HG02610 (cell line): ENCODE measurements around the gene FCHO1.

ENCODE experiments used
- ATAC-seq: cut with Tn5 transposase; IDR thresholded peaks from one replicate; pipeline ENCODE4 v1.9.1; 2021; ENCODE audit warnings: mild to moderate bottlenecking, moderate library complexity; ENCODE audit not compliant: unreplicated experiment

The FCHO1 gene

DNA sequence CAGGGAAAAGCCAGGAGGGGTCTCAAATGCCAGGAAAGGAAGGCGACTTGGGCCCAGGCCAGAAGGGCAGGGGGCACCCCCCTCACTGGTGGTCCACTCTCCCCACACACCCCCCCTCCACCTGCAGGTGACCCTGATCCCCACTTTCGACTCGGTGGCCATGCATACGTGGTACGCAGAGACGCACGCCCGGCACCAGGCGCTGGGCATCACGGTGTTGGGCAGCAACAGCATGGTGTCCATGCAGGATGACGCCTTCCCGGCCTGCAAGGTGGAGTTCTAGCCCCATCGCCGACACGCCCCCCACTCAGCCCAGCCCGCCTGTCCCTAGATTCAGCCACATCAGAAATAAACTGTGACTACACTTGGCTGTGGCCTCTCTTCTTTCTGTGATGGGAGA lies 17.1 kb upstream of the FCHO1 start:
- ATAC-seq: no peak

DNA sequence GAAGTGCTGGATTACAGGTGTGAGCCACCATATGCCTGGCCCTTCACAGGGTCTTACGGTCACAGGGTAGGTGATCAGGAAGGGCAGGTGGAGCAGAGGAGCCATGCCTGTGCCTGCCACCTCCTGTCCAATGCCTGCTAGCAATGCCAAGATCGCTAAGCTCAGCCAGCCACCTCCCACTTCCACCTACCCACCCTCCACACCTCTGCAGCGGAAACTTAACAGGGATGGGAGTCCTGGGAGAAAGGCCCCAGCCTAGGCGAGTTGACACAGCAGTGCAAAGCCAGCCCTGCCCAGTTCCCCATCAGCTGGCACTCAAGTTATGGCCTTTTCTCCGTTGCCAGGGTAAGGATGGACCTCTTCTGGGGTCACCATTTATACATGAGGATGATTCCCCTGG lies 15.9 kb upstream of the FCHO1 start:
- ATAC-seq: no peak

DNA sequence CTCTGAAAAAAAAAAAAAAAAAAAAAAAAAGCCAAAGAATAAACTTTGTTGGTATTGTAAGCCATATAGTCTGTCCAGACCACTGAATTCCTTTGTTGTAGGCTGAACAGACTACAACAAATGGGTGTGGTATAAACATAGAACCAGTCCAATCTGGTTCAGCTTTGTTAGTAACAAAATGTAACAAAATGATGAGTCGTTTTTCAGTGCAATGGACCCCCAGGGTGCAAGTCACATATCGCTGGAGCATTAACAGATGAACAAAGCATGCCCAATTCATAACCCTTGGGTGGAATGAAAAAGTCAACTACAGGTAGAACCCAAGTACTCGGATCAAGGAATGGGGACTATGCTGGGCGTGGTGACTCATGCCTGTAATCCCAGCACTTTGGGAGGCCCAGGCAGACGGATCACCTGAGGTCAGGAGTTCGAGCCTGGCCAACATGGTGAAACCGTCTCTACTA lies 13.6 kb upstream of the FCHO1 start:
- no peak for ATAC-seq

DNA sequence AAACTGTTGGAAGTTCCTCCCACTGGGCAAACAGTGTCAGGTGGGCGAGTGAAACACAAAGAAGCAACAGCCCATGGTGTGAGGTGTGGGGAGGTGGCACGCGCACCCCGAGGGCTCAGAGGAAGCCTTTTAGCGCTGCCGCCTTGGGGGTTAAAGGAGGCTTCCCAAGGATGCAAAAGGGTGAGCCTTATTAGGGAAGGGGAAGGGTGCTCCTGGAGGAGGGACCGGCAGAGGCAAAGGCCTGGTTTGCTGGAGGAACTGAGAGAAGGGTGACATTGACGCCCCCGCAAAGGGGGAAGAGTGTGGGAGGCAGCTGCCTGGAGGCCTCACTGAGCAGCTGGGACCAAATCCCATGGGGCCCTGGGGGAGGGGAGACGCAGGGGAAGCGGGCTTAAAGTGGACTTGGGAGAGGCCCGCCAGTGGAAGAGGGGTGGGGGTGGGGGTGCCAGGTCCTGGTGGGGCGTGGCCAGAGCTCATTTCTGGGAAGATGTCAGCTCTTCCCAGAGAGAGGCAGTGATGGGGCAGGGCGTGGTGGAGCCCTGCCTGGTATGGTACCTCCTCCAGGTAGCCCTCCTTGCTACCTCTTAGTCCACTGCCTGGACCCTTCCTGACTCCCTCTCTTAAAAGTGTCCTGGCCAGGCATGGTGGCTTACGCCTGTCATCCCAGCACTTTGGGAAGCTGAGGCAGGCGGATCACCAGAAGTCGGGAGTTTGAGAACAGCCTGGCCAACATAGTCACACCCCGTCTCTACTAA lies 12.0 kb upstream of the FCHO1 start:
- ATAC-seq: no peak

DNA sequence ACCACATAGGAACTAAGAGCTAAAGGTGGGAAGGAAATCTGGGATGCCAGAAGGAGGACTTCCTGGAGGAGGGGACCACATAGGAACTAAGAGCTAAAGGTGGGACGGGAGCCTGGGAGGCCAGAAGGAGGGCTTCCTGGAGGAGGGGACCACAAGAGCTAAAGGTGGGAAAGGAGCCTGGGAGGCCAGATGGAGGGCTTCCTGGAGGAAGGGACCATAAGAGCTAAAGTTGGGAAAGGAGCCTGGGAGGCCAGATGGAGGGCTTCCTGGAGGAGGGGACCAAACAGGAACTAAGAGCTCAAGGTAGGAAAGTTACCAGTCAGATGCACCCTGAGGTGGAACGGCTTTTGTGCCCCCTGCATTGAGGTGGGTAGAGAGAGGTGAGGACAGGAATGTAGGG lies 9.8 kb upstream of the FCHO1 start:
- ATAC-seq: no peak

DNA sequence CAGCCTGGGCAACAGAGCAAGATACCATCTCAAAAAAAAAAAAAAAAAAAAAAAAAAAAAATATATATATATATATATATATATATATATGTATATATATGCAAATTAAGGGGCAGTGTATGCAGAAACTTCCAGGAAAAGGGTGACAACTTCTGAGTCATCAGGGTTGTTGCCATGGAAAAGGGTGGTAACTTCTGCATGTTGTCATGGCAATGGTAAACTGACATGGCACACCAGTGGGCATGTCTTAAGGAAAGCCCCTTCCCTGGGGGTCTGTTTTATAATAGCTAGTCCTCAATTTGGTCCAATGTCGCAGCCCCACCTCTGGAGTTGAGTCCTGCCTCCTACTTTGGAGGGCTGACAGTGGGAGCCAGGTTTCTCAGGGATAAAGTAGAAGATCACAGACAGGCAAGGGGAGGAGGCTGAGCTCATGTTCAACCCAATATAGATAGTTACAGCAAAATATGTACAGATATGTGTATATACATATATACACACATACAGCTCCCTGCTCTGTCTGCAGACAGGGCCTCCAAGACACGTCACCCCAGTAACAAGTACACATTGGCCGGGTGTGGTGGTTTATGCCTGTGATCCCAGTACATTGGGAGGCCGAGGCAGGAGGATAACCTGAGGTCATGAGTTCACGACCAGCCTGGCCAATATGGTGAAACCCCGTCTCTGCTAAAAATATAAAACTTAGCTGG lies 7.2 kb upstream of the FCHO1 start:
- ATAC-seq: no peak

DNA sequence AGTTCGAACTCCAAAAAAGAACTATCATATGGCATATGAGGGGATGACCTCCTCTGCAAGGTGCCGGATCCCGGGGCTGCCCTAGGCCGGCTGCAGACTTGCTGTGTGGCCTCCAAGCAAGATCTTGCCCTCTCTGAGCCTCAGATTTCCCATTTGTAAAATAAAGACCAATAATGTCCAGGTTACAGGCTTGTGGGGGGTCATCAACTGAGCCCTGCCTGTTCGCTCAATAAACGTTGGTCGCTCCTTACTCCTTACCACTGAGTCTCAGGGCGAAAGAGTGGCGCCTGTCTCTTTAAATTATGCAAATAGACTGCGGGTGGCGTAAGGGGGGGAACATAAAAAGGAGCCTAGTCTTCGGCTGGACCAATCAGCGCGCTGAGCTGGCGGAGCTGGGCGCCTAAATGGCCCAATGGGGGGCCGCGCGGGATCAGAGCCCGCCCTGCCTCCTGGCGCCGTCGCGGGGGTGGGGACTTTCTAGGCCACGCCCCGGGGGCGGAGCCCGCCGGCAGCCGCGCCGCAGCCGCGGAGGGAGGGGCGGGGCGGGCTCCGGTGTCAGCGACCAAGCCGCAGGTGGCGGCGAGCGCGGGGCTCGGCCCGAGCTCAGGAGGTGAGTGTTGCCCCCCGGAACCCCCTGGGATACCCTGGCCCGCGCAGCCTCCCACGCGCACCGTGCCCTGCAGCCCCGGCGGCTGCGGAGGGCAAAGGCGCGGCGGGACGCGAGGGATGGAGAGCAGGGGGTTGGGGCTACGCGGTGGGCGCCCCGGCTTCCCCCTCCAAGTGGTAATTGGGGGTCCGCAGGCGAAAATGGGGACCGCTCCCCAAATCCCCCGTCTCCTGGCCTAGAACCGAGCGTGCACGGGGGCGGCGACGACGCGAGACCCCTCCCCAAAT lies 3.8 kb upstream of the FCHO1 start:
- peak; percentile 80 for ATAC-seq

DNA sequence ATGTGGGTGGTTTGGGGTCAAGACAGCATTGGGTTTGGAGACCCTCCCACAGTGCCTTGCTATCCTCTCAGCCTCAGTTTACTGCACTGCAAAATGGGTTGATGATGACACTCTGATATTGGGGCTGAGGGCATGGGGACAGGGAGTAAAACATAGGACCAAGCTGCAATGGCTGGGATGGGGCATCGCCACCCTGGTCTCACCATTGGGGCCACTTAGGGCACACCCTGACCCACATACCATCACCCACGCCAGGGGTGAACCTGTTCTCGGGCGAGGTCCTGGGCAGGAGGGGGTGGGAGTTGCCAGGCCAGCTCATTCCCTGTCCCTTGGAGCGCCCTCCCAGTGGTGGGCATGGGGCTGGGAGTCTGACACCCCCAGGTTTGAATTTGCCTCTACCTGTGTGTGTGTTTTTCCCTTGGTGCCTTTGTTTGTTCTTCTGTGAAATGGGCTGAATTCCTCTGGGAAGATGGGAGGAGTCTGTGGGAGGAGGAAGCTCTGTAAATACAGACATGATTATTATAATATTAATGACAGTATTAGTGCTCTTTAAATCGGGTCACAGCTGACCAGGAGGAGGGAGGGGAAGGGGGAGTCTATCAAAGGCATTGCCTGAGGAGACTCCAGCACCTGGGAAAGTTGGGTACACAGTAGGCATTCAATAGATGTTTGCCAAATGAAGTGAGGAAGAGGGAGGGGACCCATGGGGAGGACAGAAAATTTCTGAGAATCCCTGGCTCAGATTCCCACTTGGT lies 2.2 kb upstream of the FCHO1 start:
- no peak for ATAC-seq

DNA sequence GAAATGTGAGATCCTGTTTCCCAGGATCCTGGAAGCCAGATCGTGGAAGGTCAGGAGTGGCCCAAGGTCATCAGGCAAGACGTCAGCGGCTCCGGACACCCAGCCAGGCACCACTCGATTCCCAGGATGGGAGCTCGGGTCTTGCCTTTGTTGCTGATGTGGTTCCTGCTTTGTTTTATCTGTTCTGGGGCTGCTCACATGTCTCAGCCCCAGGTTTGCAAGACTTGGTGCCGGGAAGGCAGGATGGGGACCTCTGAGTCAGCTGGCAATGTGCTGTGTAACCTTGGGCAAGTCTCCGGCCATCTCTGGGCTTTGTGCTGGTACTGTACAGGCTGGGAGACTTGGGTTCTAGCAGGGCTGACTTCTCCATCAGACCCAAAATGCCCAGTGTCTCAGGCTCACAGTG lies 1.4 kb upstream of the FCHO1 start:
- no peak for ATAC-seq

DNA sequence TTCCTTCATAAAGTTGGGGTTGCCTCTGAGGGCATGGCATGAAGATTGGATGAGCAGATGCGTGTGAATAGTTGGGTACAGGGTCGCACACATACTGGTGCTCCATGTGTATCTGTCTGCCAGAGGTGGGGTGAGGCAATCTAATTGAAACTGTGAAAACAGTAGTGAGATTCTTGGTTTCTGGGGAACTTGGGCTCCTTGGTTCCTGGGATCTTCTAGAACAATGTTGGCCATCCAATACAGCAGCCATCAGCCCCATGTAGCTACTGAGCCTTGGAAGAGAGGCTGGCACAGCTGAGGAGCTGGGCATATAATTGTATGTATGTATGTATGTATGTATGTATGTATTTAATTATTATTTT lies 616 bp downstream of the FCHO1 start:
- ATAC-seq: no peak

DNA sequence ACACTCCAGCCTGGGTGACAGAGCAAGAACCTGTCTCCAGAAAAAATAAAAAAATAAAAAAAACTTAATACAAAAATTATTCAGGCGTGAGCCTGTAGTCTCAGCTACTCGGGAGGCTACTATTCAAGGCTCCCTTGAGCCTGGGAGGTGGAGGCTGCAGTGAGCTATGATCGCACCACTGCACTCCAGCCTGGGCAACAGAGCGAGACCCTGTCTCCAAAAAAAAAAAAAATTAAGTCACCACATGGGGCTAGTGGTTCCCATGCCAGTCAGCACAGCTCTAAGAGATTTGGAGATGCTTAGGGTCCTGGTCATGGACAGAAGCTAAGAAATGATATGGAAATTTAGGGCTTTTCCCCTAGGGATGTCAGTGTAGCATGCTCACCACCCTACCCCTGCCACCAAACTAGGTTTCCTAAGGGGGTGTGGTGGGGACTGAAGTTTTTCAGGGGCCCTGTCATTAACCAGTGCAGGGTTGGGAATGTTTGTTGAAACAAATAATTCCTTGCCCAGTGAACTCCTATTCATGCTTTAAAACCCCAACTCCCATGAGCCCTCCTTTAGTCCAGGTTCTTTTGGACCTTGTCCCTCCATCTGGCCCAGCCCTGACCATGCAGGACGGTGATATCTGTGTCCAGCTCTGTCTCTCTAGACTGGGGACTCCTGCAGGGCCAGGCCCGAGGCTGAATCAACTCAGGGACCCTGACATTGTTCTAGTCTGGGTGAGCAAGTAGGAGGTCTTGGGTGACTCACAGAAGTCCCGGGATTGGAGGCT lies 1.8 kb downstream of the FCHO1 start:
- ATAC-seq: no peak

DNA sequence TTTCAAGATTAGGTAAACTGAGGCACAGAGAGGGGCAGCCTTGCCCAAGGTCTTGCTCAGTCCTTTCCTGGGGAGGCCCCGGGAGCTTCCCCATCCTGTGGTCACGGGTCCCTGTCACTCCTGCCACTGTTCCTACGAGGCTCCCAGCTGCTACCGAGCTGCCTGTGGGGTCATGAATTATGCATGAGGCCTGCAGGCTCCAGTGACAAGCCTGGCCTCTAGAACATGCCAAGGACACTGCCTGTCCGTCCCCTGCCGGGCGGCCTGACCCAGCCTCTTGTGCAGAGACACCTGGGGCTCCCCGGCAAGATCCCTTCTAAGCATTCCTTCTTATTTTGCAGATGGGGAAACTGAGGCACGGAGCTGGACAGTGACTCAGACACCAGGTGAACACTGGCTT lies 2.7 kb downstream of the FCHO1 start:
- ATAC-seq: no peak

DNA sequence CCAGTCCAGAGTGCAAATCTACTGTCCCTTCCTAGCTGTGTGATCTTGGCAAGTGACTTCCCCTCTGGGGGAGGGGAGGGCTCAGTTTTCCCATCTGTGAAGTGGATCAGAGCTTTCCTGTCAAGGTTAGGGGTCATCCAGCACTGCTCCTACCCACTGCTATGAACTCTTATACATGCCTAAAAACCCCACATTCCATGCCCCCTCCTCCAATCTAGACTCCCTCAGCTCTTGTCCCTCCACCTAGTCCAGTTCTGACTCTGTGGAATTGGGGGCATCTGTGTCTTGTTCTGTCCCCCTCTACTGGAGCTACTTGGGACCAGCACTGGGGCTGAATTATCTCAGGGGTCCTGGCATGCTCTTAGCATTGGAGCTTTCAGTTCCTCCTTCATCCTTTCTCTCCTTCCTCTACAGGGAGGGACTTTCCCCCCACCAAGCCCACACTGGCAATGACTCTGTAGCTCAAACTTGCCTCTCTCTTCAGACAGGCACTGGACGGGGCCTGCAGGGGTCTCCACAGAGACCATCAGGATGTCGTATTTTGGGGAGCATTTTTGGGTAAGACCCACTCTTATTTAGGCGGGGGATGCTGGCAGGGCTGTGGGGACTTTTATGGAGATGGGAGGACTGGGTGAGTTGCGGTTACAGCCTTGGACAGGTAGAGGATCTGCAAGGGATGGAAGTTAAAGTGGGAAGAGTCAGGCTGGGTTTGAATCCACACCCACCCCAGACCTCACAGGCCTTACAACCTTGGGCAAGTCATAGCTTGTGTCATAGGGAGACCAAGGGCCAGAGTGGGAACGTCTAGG lies 3.6 kb downstream of the FCHO1 start:
- ATAC-seq: peak; percentile 54

DNA sequence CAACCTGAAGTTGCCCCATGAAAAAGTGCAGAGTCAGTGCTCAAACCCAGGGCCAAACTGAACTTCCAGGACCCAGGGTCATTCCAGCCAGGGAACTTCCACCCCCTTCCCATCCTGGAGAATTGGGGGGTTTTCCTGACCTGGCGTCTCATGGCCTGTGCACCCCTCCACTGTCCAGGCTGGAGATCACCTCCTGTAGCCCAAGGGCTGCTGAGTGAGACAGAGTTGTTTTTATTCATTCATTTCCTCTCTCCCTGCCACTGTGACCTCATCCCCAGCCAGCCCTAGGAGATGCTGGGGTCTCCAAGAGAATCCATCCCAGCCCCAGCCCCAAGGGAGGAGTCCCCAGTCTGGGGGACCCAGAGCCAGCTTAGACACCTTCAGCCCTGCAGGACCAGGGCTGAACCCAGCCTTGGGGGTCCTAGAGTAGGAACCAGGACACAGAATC lies 4.2 kb downstream of the FCHO1 start:
- ATAC-seq: no peak

DNA sequence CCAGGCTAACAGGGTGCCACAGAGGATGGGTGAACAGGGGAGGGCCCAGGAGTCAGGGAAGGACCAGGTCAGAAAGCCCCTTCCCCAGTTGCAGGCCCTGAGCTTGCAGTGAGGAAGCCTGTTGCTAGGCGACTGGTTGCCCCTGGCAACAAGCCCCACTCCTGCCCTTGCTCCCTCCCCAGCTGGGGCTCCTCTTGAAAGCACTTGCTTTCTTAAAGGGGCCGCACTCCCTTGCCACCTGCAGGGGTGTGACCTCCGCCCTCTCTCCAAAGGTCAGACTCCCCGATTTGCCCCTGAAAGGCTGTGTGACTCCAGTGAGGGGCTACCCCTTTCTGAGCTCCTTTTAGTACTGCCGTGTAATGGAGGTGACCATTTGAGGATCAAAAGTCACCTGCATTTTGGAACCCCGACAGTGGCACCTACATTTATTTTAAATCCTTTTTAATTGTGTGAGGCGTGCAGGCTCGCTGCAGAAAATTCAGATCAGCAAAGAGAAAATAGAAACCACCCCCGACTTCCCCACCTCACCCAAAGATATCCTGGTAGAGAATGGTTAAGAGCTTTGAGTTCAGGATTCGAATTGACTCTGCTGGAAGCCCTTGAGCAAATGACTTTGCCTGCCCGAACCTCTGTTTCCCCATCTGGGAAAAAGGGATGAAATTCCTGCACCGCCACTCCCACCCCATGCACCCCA lies 4.8 kb downstream of the FCHO1 start:
- ATAC-seq: no peak

DNA sequence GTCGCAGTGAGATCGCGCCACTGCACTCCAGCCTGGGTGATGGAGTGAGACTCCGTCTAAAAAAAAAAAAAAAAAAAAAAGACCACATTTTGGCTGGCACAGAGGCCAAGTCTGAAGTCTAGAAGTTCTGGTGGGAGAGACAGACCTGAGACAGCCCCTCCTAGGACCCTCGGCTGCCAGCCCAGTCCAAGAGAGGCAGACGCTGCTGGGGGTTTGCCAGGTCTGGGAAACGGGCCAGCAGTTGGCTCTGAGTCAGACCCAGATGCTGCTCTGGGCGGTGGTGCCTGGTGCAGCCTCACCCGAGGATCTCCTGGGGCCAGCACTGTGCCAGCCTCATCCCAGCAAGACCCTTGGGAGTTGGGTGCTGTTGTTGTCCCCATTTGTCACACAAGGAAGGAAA lies 5.8 kb downstream of the FCHO1 start:
- no peak for ATAC-seq

DNA sequence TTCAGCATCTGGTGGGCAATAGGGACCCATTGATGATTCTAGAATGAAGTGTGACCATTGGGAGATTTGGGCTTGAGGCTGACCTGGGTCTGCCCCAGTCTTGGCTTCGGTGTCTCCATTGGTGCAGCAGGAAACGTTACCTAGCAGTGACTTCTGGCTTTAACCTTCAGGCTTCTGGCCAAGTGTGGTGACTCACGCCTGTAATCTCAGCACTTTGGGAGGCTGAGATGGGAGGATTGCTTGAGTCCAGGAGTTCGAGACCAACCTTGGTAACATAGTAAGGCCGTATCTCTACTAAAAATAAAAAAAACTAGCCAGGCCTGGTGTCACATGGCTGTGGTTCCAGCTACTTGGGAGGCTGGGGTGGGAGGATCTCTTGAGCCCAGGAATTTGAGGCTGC lies 7.2 kb downstream of the FCHO1 start:
- no peak for ATAC-seq

DNA sequence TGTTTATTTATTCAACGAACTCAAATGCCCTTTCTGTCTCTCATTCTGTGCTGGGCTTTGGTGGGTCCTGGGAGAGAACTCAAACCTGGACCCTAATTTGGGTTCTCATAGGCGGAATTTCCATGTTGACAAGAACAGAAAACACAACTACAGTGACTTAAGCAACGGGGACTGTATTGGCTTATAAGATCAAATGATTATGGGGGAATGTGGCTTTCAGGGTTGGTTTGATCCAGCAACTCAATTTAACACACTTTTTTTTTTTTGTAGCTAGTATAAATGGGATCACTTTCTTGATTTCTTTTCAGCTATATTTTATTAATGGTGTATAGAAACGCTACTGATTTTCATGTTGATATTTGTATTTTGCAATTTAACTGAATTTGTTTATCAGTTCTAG lies 9.9 kb downstream of the FCHO1 start:
- ATAC-seq: no peak
